HG02973 (cell line): ENCODE results near the gene ZNF595.
"Not testable (repeated sequence)": the region's sequence is repeated elsewhere in the genome, so short reads cannot be mapped to it uniquely, and the experiment has no call there.

Source experiments
- ATAC-seq: cut with Tn5 transposase; IDR thresholded peaks from one replicate; pipeline ENCODE4 v1.9.1; 2021; ENCODE audit warnings: moderate library complexity; ENCODE audit not compliant: unreplicated experiment

ZNF595 gene

GRCh38 chr4:52804-53479, at the start of gene ZNF595:
TSS of gene ZNF595 (plus strand) at chr4:53321. CDS start at chr4:53489, 168 bp downstream.
- not testable (repeated sequence) for ATAC-seq

GRCh38 chr4:9937-10870, 42.9 kb upstream of the ZNF595 start:
- not testable (repeated sequence) for ATAC-seq

GRCh38 chr4:11095-11815, 41.9 kb upstream of the ZNF595 start:
- not testable (repeated sequence) for ATAC-seq

GRCh38 chr4:11816-12417, 41.2 kb upstream of the ZNF595 start:
- ATAC-seq, result peak; percentile 67

GRCh38 chr4:18128-18527, 35.0 kb upstream of the ZNF595 start:
- ATAC-seq, result not testable (repeated sequence)

GRCh38 chr4:18589-18988, 34.5 kb upstream of the ZNF595 start:
- not testable (repeated sequence) for ATAC-seq

- ATAC-seq, result not testable (repeated sequence)
These were observed 30.2 kb upstream of the ZNF595 start for GRCh38 chr4:22882-23281.

- not testable (repeated sequence) for ATAC-seq
These were observed 28.8 kb upstream of the ZNF595 start for GRCh38 chr4:24359-24758.

GRCh38 chr4:27501-27900, 25.6 kb upstream of the ZNF595 start:
- not testable (repeated sequence) for ATAC-seq

GRCh38 chr4:28767-29542, 24.2 kb upstream of the ZNF595 start:
- not testable (repeated sequence) for ATAC-seq

GRCh38 chr4:33314-33713, 19.8 kb upstream of the ZNF595 start:
- not testable (repeated sequence) for ATAC-seq

- not testable (repeated sequence) for ATAC-seq
These were observed 16.3 kb upstream of the ZNF595 start for GRCh38 chr4:36559-37415.

GRCh38 chr4:38202-38601, 14.9 kb upstream of the ZNF595 start:
- ATAC-seq, result not testable (repeated sequence)

- ATAC-seq, result not testable (repeated sequence)
These were observed 9.7 kb upstream of the ZNF595 start for GRCh38 chr4:43375-43774.

- ATAC-seq, result not testable (repeated sequence)
These were observed 1.9 kb upstream of the ZNF595 start for GRCh38 chr4:51253-51652.

GRCh38 chr4:51655-52277, 1.4 kb upstream of the ZNF595 start:
- ATAC-seq, result not testable (repeated sequence)

- ATAC-seq, result not testable (repeated sequence)
These were observed 400 bp downstream of the ZNF595 start for GRCh38 chr4:53521-53920.

GRCh38 chr4:64733-65132, 11.6 kb downstream of the ZNF595 start:
- not testable (repeated sequence) for ATAC-seq

GRCh38 chr4:71830-72229, 18.7 kb downstream of the ZNF595 start:
- no peak for ATAC-seq
